ENCODE results near the gene FIBCD1. TPM values are rescaled to one million over a fixed set of nuclear protein-coding genes. Genes with fewer than 3 reads are reported as not detected.
"Not testable (repeated sequence)": the region's sequence is repeated elsewhere in the genome, so short reads cannot be mapped to it uniquely, and the experiment has no call there.

The FIBCD1 gene
- total RNA-seq, 1 experiment from 2014 or later, result not detected

GRCh38 chr9:130960522-130961378, 21.7 kb upstream of the FIBCD1 start:
- Histone ChIP-seq H3K27me3 (no peaks in the 10 kb centered on the region), H3K36me3 (no peaks in the 10 kb centered on the region), H3K4me3 (no peak overlapping the region), H3K9me3 (no peaks in the 10 kb centered on the region)
- DNase-seq, result no peak

- no peaks in the 10 kb centered on the region for H3K36me3 ChIP-seq
- no peaks in the 10 kb centered on the region for H3K9me3 ChIP-seq
- DNase-seq, result no peak
- H3K4me3 ChIP-seq, result no peak overlapping the region
- H3K27me3 ChIP-seq, result no peaks in the 10 kb centered on the region
Observed at GRCh38 chr9:130959809-130960334, 20.8 kb upstream of the FIBCD1 start.

- H3K4me3 ChIP-seq, H3K27me3 ChIP-seq, DNase-seq, H3K36me3 ChIP-seq, H3K9me3 ChIP-seq: not testable (repeated sequence)
Observed at GRCh38 chr9:130958564-130958963, 19.5 kb upstream of the FIBCD1 start.

- no peak for DNase-seq
- Histone ChIP-seq H3K36me3 (no peaks in the 10 kb centered on the region), H3K27me3 (no peaks in the 10 kb centered on the region), H3K9me3 (no peaks in the 10 kb centered on the region), H3K4me3 (no peak overlapping the region)
Observed at GRCh38 chr9:130957451-130958203, 18.6 kb upstream of the FIBCD1 start.

GRCh38 chr9:130956636-130957450, 17.8 kb upstream of the FIBCD1 start:
- Histone ChIP-seq H3K4me3 (no peak overlapping the region), H3K36me3 (no peaks in the 10 kb centered on the region), H3K27me3 (no peaks in the 10 kb centered on the region), H3K9me3 (no peaks in the 10 kb centered on the region)
- DNase-seq, result no peak

- Histone ChIP-seq H3K4me3 (no peak overlapping the region), H3K36me3 (no peaks in the 10 kb centered on the region), H3K9me3 (no peaks in the 10 kb centered on the region), H3K27me3 (no peaks in the 10 kb centered on the region; the same call in 1 of the 2 replicates)
- no peak for DNase-seq
Observed at GRCh38 chr9:130955947-130956621, 17.0 kb upstream of the FIBCD1 start.

- H3K27me3 ChIP-seq, DNase-seq, H3K9me3 ChIP-seq, H3K36me3 ChIP-seq, H3K4me3 ChIP-seq: not testable (repeated sequence)
Observed at GRCh38 chr9:130954925-130955324, 15.9 kb upstream of the FIBCD1 start.

- H3K27me3 ChIP-seq, result no peaks in the 10 kb centered on the region; the same call in 1 of the 2 replicates
- no peak overlapping the region for H3K4me3 ChIP-seq
- no peaks in the 10 kb centered on the region for H3K9me3 ChIP-seq
- H3K36me3 ChIP-seq, result no peaks in the 10 kb centered on the region
- no peak for DNase-seq
Observed at GRCh38 chr9:130954317-130954716, 15.3 kb upstream of the FIBCD1 start.

GRCh38 chr9:130952065-130952762, 13.2 kb upstream of the FIBCD1 start:
- H3K36me3 ChIP-seq, result no peaks in the 10 kb centered on the region
- no peaks in the 10 kb centered on the region; the same call in 1 of the 2 replicates for H3K27me3 ChIP-seq
- H3K9me3 ChIP-seq, result no peaks in the 10 kb centered on the region
- H3K4me3 ChIP-seq, result no peak overlapping the region
- DNase-seq, result no peak

- Histone ChIP-seq H3K4me3 (no peak overlapping the region), H3K36me3 (no peaks in the 10 kb centered on the region)
- no peak for DNase-seq
Observed at GRCh38 chr9:130950039-130950311, 10.9 kb upstream of the FIBCD1 start.

GRCh38 chr9:130949188-130950038, 10.4 kb upstream of the FIBCD1 start:
- Histone ChIP-seq H3K4me3 (no peak overlapping the region), H3K36me3 (no peaks in the 10 kb centered on the region), H3K9me3 (no peaks in the 10 kb centered on the region), H3K27me3 (no peaks in the 10 kb centered on the region; the same call in 1 of the 2 replicates)
- no peak for DNase-seq

More at GRCh38 chr9:130950039-130950311, 10.9 kb upstream of the FIBCD1 start:
- no peaks in the 10 kb centered on the region for H3K9me3 ChIP-seq
- H3K27me3 ChIP-seq, result no peaks in the 10 kb centered on the region; the same call in 1 of the 2 replicates

- Histone ChIP-seq H3K36me3 (no peaks in the 10 kb centered on the region), H3K4me3 (no peak overlapping the region), H3K9me3 (no peaks in the 10 kb centered on the region), H3K27me3 (peaks cover 2% of the 10 kb centered on the region; the same call in 1 of the 2 replicates)
- no peak for DNase-seq
Observed at GRCh38 chr9:130948266-130948665, 9.2 kb upstream of the FIBCD1 start.

- no peak for DNase-seq
- Histone ChIP-seq H3K27me3 (peaks cover 3% of the 10 kb centered on the region; the same call in 1 of the 2 replicates), H3K4me3 (no peak overlapping the region)
Observed at GRCh38 chr9:130947618-130948140, 8.6 kb upstream of the FIBCD1 start.

GRCh38 chr9:130946766-130947617, 7.9 kb upstream of the FIBCD1 start:
- DNase-seq, result peak; percentile 35
- Histone ChIP-seq H3K9me3 (no peaks in the 10 kb centered on the region), H3K27me3 (peaks cover 3% of the 10 kb centered on the region; the same call in 1 of the 2 replicates), H3K36me3 (no peaks in the 10 kb centered on the region), H3K4me3 (no peak overlapping the region)

More at GRCh38 chr9:130947618-130948140, 8.6 kb upstream of the FIBCD1 start:
- H3K9me3 ChIP-seq, result no peaks in the 10 kb centered on the region
- H3K36me3 ChIP-seq, result no peaks in the 10 kb centered on the region
